GM21786 (cell line): ENCODE measurements around the gene ATM.
"Not testable (repeated sequence)": the region's sequence is repeated elsewhere in the genome, so short reads cannot be mapped to it uniquely, and the experiment has no call there.

Source experiments
- ATAC-seq: cut with Tn5 transposase; IDR thresholded peaks from one replicate; pipeline ENCODE4 v1.9.1; 2021; ENCODE audit not compliant: unreplicated experiment

ATM gene

DNA sequence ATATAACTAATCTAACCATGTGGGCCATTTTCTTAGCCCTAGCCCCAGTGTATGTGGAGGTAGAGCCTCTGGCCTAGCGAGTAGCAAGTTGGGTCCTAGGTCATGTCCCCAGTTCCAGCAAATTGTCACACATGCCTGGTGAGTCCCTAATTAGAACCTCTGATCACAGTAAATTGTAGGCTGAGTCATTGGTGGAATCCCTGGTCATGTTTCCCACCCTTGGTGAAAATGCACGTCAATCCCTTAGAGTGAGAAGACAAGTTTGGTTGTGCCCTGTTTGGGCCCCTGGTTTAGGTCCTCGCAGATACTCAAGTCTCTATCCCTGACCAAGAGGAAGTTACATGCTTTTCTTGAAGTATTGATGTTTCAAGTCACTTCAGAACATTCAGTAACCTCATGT lies 46.7 kb downstream of the ATM start:
- ATAC-seq, result no peak

DNA sequence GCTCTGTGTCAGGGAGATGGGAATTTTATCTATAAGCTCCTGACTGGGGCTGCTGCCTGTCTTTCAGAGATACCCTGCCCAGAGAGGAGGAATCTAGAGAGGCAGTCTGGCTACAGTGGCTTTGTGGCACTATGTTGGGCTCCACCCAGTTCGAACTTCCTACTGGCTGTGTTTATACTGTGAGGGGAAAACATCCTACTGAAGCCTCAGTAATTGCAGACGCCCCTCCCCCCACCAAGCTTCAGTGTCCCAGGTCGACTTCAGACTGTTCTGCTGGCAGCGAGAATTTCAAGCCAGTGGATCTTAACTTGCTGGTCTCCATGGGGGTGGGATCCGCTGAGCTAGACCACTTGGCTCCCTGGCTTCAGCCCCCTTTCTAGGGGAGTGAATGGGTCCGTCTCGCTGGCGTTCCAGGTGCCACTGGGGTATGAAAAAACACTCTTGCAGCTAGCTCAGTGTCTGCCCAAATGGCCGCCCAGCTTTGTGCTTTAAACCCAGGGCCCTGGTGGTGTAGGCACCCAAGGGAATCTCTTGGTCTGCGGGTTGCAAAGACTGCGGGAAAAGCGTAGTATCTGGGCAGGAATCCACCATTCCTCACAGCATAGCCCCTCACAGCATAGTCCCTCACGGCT lies 54.2 kb downstream of the ATM start:
- not testable (repeated sequence) for ATAC-seq

DNA sequence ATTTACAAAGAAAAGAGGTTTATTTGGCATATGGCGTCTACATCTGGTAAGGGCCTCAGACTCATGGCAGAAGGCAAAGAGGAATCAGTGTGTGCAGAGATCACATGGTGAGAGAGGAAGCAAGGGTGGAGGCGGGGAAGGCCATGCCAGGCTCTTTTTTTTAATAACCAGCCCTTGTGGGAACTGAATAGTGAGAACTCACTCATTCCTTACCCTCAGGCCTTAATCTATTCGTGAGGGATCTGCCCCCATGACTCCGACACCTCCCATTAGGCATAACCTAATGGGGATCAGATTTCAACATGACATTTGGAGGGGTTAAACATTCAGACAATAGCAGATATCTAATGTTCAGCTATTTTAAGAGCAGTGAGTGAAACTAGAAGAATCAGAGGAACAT lies 55.7 kb downstream of the ATM start:
- ATAC-seq, result no peak

DNA sequence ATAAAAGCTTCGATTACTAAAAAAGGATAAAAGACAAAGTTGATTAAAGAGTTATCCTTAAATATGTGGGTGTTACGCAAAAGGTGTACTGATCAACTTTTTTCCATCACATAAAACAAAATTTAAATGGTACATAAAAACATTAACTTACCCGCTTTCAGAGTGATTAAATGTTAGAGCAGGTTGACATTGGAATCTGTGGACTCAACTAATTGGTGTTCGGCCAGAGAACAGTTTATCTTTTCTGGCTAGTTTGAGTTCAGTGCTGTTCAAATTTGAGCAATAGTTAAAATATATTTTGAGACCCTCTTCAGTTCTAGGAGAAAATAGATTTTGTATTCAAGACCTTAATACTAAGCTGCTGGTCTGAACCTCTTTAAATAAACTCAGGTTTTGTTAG lies 56.1 kb downstream of the ATM start:
- no peak for ATAC-seq

DNA sequence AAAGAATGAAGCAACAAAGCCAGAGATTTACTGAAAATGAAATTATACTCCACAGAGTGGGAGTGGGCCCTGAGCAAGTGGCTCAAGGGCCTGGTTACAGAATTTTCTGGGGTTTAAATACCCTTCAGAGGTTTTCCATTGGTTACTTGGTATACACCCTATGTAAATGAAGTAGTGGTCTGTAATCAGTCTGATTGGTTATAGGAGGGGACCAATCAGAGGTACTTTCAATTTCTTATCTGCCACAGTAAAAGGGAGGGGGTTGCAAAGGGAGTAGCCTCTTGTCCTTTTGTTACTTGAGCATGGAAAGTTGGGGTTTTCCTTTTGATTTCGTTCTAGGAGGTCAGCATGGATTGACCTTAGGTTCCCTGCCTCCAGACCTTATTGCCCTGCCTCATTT lies 63.5 kb downstream of the ATM start:
- no peak for ATAC-seq

DNA sequence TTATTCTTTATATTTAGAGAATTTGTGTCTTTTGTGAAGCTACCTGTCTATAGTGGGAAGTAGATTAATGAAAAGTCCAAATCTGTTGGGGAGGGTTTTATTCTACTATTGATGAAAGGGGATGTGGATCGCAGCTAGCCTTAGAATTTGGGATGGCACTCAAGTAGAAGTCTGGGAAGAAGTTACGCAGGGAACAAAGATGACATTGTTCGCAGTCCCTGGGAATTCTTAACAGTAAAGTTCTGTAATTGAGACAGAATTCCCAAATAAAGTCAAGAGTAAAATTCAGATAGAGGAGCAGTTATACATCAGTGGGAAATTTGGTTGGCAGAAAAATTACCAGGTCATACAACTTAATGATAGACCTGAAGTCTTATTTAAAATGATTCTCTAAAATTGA lies 64.1 kb downstream of the ATM start:
- no peak for ATAC-seq

DNA sequence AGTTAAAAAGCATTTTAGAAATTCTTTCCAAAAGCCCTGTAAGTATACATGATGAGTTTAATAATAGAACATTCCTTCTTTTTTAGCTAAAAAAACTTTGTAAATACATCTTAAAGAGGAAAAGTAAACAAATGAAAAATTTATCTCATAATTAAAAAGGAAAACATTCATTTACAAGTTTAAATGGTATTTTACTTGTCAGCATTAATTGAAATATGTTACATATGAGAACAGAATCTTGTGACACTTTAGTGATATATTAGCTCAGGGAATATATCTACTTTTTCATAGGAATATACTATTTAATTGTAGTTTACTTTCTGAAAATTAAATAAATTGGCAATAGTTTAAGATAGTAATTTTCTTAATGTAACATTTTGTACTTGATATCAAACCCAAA lies 66.2 kb downstream of the ATM start:
- not testable (repeated sequence) for ATAC-seq

DNA sequence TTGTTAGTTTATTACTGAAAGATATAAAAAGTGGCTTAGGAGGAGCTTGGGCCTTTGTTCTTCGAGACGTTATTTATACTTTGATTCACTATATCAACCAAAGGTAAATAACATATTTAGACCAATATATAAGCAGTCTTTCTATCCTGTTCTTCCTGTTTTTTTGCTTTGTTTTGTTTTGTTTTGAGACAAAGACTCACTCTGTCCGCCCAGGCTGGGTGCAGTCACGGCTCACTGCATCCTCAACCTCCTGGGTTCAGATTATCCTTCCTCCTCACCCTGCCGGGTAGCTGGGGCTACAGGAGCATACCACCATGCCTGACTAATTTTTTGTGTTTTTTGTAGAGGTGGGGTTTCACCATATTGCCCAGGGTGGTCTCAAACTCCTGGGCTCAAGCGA lies 66.8 kb downstream of the ATM start:
- ATAC-seq, result peak; percentile 75

DNA sequence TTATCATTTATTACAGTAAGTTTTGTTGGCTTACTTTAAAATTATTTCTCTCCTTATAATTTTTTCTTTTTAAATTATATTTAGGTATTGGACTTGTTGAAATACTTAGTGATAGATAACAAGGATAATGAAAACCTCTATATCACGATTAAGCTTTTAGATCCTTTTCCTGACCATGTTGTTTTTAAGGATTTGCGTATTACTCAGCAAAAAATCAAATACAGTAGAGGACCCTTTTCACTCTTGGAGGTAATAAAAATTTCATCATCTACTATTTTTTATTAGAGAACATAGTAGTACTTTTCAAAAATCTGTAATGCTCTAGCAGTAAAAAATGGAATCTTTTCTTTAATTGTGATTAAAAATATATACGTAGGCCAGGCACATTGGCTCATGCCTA lies 70.4 kb downstream of the ATM start:
- no peak for ATAC-seq

DNA sequence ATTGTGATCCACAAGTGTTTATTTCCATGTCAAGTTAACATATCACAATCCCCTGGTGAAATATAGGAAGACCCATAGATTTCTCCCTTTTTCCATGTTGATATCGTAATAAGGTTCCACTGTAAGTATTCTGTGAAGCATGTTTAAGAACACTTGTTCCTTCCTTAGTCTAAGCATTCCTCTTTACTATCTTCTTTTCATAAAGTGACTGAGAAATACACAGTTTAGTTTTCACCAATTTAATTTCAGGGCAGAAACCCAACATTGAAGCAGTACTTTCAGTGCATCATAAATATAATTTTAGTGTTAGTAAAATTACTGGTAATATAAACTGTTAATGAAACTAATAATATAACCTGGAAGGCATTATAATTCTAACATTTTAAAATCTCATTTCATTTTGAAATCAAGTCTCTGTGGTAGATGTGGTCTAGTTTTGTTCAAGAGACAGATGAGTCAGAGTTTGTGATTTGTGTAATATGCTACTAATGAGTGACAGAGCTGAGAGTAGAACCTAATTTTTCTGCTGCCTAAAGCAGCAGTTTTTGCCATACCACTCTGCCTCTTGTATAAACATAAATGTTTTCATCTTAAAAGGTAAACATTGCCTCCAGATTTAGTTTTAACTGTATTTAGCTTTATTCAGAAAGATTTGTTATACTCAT lies 79.4 kb downstream of the ATM start:
- peak; percentile 95 for ATAC-seq

DNA sequence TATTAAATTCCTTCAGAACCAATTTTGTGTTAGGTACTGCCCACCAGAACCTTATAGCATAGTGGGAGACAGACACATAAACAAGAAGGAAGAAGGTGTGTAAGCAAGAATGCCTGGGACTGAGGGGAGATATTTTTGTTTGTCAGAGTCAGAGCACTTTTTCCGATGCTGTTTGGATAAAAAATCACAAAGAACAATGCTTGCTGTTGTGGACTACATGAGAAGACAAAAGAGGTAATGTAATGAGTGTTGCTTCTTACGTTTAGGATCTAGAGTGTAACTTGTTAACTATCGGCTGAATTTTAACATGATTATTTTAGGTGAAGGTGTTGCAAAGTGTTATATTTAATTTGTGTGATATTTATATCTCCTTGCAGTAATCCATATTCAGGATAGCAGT lies 84.9 kb downstream of the ATM start:
- no peak for ATAC-seq

DNA sequence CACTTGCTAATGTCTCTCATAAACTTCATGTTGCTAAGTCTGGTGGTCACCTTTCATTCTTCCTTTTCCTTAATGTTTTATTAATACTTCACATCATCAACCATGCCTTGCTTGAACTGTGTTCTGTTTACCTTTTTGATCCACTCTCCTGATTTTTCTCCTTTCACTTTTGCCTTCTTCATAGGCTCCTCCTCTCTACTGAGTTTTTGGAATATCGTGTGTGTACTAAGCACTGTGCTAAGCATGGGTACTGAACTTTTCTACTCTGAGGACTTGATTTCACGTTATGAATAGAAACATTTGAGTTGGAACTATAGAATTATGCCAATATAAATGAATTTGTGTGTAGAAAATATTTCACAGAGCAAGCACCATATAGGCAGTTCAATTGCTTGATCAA lies 90.6 kb downstream of the ATM start:
- ATAC-seq, result no peak

DNA sequence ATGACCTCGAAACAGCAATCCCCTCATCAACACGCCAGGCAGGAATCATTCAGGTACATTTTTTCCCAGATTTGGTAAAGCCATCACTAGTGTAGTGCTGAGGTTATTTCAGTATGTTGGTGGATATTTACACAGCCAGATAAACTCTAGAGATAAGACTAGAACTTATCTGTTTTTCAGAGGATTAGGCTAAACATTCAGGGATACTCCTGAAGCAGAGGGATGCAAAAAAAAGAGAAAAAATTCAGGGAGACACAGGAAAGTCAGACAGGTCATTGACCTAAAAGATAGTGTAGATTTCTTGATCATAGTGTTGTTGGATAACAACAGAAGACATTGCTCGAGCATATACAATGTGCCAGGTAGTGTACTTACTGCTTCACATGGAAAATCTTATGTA lies 93.2 kb downstream of the ATM start:
- ATAC-seq, result no peak

DNA sequence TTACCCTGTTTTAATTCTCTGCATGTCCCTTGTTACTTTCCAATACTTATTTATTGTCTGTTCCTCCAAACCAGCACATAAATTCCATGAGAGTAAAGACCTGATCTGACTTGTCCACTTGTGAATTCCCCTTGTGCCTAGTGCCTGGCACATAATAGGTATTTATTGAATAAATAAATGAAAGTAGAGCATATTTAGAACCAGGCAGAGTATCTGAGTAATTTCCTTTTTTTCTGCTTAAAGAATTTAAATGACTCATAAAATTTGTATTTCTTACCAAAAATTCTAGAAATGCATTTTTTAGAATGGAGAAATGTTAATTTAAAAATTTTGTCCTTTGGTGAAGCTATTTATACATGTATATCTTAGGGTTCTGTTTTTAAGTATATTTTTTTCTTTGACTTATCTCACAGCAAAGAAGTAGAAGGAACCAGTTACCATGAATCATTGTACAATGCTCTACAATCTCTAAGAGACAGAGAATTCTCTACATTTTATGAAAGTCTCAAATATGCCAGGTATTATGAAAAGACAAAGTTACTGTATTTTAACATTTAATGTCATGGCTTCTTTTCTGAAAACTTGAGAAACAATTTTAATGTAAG lies 96.8 kb downstream of the ATM start:
- ATAC-seq, result no peak

DNA sequence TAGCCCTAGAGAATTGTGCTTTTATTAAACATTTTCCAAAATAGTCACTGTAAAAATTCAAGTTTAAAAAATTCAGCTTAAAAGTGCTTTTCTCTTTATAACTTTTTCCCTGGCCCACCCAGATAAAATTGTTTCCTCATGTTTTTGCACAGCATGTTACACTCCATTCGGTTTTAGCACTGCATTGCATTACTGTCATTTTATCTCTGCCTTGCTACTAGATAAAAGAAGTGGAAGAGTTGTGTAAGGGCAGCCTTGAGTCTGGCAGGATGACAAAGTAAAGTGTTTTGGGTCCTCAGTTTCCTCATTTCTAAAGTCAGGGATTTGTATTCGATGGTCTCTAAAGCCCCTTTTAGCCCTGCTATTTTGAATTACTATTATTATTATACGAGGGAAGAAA lies 99.8 kb downstream of the ATM start:
- no peak for ATAC-seq

DNA sequence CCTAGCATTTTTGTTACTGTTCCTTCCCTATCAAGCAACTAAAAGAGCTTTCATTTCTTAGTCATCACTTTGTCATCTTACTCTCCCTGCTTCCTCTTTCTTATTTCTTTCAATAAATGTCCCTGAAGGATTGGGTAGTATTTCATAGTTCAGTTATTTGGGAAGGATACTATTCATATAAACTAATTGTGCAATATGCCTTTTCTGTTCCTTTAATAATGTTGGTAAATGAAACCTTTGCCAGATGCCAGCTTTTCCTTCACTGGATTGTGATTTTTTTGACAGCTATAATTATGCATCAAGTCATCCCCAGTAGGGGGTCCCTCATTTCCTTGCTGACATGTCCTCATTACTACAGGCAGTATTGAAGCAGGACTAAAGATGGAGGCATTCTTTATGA lies 101.7 kb downstream of the ATM start:
- no peak for ATAC-seq

DNA sequence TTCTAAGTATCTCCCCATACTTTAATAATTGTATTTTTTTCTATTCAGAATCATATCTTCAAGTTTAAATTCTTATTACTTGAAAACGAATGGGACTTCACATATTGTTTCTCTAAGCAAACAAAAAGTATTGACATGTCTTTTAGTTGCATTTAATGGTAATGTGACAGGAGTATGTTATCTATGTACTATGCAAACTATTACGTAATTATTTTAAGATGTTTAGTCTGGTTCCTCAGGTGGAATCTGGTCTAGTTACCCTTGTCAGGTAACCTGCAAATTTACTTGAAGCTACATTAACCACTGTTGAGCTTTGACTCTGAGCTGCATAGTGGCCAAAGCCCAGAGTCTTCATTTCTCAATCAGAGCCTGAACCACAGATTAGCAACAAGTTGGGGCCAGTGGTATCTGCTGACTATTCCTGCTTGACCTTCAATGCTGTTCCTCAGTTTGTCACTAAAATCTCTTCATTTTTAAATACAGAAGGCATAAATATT lies 110.6 kb downstream of the ATM start:
- no peak for ATAC-seq

DNA sequence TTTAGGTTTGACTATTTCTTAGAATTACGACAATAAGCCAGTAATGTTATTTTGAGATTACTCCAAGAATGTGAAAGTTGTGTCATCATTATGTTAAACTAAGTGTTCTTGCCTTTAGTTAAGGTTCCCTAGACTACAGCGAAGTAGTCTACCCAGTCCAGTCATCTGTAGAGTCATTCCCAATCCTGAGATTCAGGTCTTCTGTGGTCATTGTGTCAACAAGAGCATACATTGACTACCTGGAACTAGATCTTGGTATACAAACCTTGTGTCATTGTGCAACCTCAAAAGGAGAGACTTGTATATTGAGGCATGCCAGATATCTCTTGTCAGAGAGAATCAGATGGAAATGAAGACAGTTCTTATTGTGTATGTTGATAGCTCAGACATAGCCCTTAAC lies 115.9 kb downstream of the ATM start:
- no peak for ATAC-seq

DNA sequence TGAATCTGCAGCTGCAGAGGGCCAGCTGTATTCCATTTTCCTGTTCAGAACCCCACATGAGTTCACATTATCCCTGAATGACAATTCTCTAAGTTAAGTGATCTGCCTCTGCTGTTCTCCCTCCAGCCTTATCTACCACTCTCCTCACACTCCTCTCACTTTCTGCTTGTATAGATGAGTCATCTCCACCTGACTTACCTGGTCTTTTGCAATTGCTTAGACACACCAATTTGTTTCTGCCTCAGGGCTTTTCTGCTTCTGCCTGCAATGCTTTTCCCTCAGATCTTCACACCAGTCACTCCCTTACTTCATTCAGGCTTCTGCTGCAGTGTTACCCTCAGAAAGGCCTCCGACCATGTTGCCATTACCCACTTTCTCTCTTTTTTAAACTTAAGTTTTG lies 118.1 kb downstream of the ATM start:
- ATAC-seq, result no peak

DNA sequence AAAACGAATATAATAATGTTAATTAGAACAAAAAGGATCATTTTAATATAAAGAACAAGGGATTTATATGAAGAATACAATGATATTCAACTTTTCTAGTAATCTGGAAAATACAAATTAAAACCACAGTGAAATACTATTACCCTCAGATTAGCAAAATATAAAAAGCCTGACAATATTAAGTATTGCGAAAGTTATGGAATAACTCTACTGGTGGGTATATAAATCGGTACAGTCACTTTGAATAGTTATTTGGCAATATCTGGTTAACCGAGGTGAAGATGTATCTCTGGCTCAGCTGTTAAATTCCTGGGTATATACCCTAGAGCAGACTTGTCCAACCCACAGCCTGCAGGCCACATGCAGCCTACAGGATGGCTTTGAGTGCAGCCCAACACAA lies 118.8 kb downstream of the ATM start:
- no peak for ATAC-seq

DNA sequence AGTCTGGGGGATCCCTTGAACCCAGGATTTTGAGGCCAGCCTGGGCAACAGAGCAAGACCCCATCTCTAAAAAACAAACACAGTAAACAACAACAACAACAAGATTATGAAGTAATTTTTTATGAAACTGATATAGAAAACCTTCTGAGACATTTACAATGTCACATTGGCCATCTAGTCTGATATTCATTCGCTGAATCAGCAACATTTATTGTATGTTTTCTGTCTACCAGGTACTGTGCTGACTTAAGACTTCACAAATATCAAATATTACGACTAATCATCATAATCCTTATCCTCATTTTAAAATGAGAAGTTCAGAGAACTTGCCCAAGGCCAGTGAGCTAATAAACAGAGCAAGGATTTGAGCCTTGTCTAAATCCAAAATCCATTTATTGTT lies 120.8 kb downstream of the ATM start:
- ATAC-seq, result no peak

DNA sequence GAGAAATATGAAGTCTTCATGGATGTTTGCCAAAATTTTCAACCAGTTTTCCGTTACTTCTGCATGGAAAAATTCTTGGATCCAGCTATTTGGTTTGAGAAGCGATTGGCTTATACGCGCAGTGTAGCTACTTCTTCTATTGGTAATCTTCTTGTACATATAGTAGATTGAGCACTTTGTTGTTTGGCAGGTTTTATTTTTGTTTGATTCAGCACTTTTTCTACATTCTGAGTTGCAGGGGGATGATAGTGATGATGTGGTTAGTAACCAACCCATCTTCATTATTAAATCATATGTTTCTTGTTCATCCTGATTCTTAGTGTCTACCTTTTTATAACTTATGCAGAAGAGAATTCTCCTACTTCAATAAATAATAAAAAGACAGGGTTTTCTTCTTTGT lies 122.9 kb downstream of the ATM start:
- no peak for ATAC-seq

DNA sequence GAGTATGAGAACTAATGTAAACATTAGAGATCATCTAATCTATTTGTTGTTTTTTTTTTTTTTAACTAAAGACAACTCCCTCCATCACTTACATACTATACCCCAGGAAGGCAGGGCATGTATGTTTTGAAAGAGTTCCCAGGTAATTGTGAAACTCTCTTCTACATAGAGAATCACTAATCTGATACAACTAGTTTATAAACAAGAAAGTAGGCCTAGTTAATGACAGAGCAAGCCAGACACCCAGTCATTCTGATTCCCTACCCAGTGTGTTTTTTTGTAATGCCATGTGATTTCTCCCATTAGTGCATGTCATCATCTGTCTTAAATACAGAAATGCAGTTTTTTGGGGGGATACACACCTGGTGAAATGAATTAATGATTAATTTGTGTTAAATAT lies 123.6 kb downstream of the ATM start:
- ATAC-seq, result no peak
